Medulla oblongata (tissue), 1 donor: Measurements from ENCODE around the gene MMD.
"Not testable (repeated sequence)": the region's sequence is repeated elsewhere in the genome, so short reads cannot be mapped to it uniquely, and the experiment has no call there.

Experiments used
- DNase-seq: peaks from one replicate; pipeline ENCODE4 v3.0.0-alpha.2; 2015; ENCODE audit errors: extremely low spot score

MMD gene

GRCh38 chr17:55421179-55421934, at the start of gene MMD:
MMD (minus strand) TSS chr17:55421835; CDS start chr17:55421695, 140 bp downstream.
- DNase-seq: no peak

GRCh38 chr17:55466671-55467070, 45.0 kb upstream of the MMD start:
- no peak for DNase-seq

GRCh38 chr17:55465771-55466170, 44.1 kb upstream of the MMD start:
- not testable (repeated sequence) for DNase-seq

- DNase-seq: no peak
These were observed 42.0 kb upstream of the MMD start for GRCh38 chr17:55463600-55463999.

- DNase-seq: no peak
These were observed 41.1 kb upstream of the MMD start for GRCh38 chr17:55462711-55463110.

GRCh38 chr17:55462234-55462633, 40.6 kb upstream of the MMD start:
- no peak for DNase-seq

- DNase-seq: no peak
These were observed 37.3 kb upstream of the MMD start for GRCh38 chr17:55458978-55459377.

GRCh38 chr17:55458287-55458900, 36.8 kb upstream of the MMD start:
- DNase-seq: no peak

- DNase-seq: no peak
These were observed 34.9 kb upstream of the MMD start for GRCh38 chr17:55456307-55457240.

- DNase-seq: no peak
These were observed 33.4 kb upstream of the MMD start for GRCh38 chr17:55454906-55455474.

- DNase-seq: peak; percentile 69
These were observed 32.4 kb upstream of the MMD start for GRCh38 chr17:55453839-55454557.

GRCh38 chr17:55452139-55452790, 30.6 kb upstream of the MMD start:
- DNase-seq: no peak

- DNase-seq: no peak
These were observed 30.1 kb upstream of the MMD start for GRCh38 chr17:55451758-55452138.

GRCh38 chr17:55451203-55451641, 29.6 kb upstream of the MMD start:
- DNase-seq: no peak

GRCh38 chr17:55450232-55450825, 28.7 kb upstream of the MMD start:
- DNase-seq: no peak

- DNase-seq: no peak
These were observed 27.0 kb upstream of the MMD start for GRCh38 chr17:55448681-55449080.

- no peak for DNase-seq
These were observed 25.1 kb upstream of the MMD start for GRCh38 chr17:55446581-55447205.

- DNase-seq: not testable (repeated sequence)
These were observed 24.4 kb upstream of the MMD start for GRCh38 chr17:55446004-55446403.

- peak; percentile 30 for DNase-seq
These were observed 23.1 kb upstream of the MMD start for GRCh38 chr17:55444471-55445441.
